ENCODE data around the gene NTRK1. TPM values are rescaled to one million over a fixed set of nuclear protein-coding genes. Genes with fewer than 3 reads are reported as not detected.

NTRK1 gene
- total RNA-seq, 1 experiment from 2014 or later = 0.89 TPM

- intact Hi-C loops (cut with micrococcal nuclease) = no loop called here
- Histone ChIP-seq H3K4me1 (ENCODE audit: control insufficient read depth in 1 of 2, insufficient read depth in 2 of 2, low read length in 2 of 2) (peaks cover 0 to 9% of the 10 kb centered on the region in 2 experiments; a peak in 1 of 4 replicates), H3K4me2 (ENCODE audit: low read length) (no peak overlapping the region), H3K79me2 (ENCODE audit: insufficient read depth, low read length) (no peaks in the 10 kb centered on the region), H3K36me3 (ENCODE audit: control insufficient read depth in 1 of 2, insufficient read depth in 2 of 2, low read length in 2 of 2) (no peaks in the 10 kb centered on the region), H3K9ac (ENCODE audit: low read length) (no peak overlapping the region), H3K27me3 (ENCODE audit: insufficient read depth, low read length) (no peaks in the 10 kb centered on the region), H3K9me2 (ENCODE audit: insufficient read depth) (no peaks in the 10 kb centered on the region), H3K4me3 (replicated peaks in 1 of 2; ENCODE audit: low read depth in 1 of 2, low read length in 2 of 2) (no peak overlapping the region), H2AFZ (ENCODE audit: low read depth, low read length, poor library complexity, severe bottlenecking) (no peak overlapping the region), H3K27ac (ENCODE audit: low read depth, low read length) (no peak overlapping the region), H3K9me3 (ENCODE audit: control insufficient read depth in 1 of 2, insufficient read depth in 1 of 2, low read depth in 1 of 2, low read length in 2 of 2) (no peaks in the 10 kb centered on the region), H4K20me1 (ENCODE audit: insufficient read depth) (no peaks in the 10 kb centered on the region)
- ChIA-PET RAD21 (ENCODE audit: low non-redundant PET in 1 of 2, low total read pairs in 2 of 2, uncharacterized antibody in 2 of 2, unreplicated experiment in 2 of 2) (no interaction called here), CTCF (interaction anchor here (0.9 kb wide), 1 partner anchor 97 kb away, joined by 3 read pairs; no protein-coding TSS in a partner anchor), POLR2A (no interaction called here)
- no TSS peak for BruUV-seq (replicated peaks)
- ATAC-seq = no peak
- TF ChIP-seq YY1 (IDR thresholded peaks at IDR 0.05; ENCODE audit: extremely low read depth, insufficient replicate concordance, low read depth, low read length) (no peak), POLR2AphosphoS5 (IDR thresholded peaks at IDR 0.05; ENCODE audit: low read depth, low read length) (no peak), SIN3A (IDR thresholded peaks at IDR 0.05; ENCODE audit: low read depth) (no peak), TCF7L2 (IDR thresholded peaks at IDR 0.05; ENCODE audit: borderline replicate concordance, extremely low read depth, insufficient read depth, insufficient read length) (no peak), POLR2A (IDR thresholded peaks at IDR 0.05; ENCODE audit: borderline replicate concordance, extremely low read depth, insufficient read depth, insufficient read length) (no peak), EGR1 (IDR thresholded peaks at IDR 0.05; ENCODE audit: low read depth) (no peak), ELF1 (IDR thresholded peaks at IDR 0.05; ENCODE audit: borderline replicate concordance, low read depth) (no peak), CBX3 (IDR thresholded peaks at IDR 0.05; ENCODE audit: low read depth) (no peak), REST (IDR thresholded peaks at IDR 0.05; ENCODE audit: low read depth) (no peak), SP1 (IDR thresholded peaks at IDR 0.05; ENCODE audit: low read depth) (no peak), ATF3 (IDR thresholded peaks at IDR 0.05) (no peak), MAX (IDR thresholded peaks at IDR 0.05) (no peak), EZH2 (IDR thresholded peaks at IDR 0.05) (no peak), FOSL1 (IDR thresholded peaks at IDR 0.05; ENCODE audit: low read depth) (no peak), ZBTB33 (IDR thresholded peaks at IDR 0.05; ENCODE audit: extremely low read depth, insufficient replicate concordance, low read length) (no peak), SRF (IDR thresholded peaks at IDR 0.05; ENCODE audit: low read depth) (no peak)
- no peak for DNase-seq (ENCODE audit: low read depth, low spot score)
These were observed 37.4 kb upstream of the NTRK1 start for GRCh38 chr1:156823210-156823790.

All from HCT116 (cell line).